ENCODE results near the gene PADI2. TPM values are rescaled to one million over a fixed set of nuclear protein-coding genes. Genes with fewer than 3 reads are reported as not detected.

PADI2 gene
- polyA plus RNA-seq, 1 donor (not counting 4 experiments of a cell fraction or from before 2014, with no cell fraction given) = 0.13 TPM

GRCh38 chr1:17047924-17048323 is 71.3 kb downstream of the PADI2 start:
- Histone ChIP-seq H4K20me1 (ENCODE audit: control insufficient read depth, extremely low read depth, insufficient read depth, low read length) (no peaks in the 10 kb centered on the region), H3K9me3 (ENCODE audit: control insufficient read depth, low read depth, low read length) (no peaks in the 10 kb centered on the region), H3K4me2 (ENCODE audit: control insufficient read depth, extremely low read depth, insufficient read depth, low read depth, low read length) (no peak overlapping the region), H3K27me3 (ENCODE audit: control insufficient read depth, extremely low read depth, insufficient read depth, low read length) (no peaks in the 10 kb centered on the region), H2AFZ (ENCODE audit: control insufficient read depth, low read length) (no peak overlapping the region), H3K27ac (ENCODE audit: control insufficient read depth, insufficient read depth, low read length) (no peak overlapping the region), H3K9me1 (ENCODE audit: control insufficient read depth, extremely low read depth, insufficient read depth, low read length) (no peaks in the 10 kb centered on the region), H3K36me3 (ENCODE audit: control insufficient read depth in 2 of 2, extremely low read depth in 1 of 2, insufficient read depth in 2 of 2, low read length in 2 of 2) (peaks cover 15 to 16% of the 10 kb centered on the region in 2 experiments), H3K79me2 (ENCODE audit: control insufficient read depth, insufficient read depth, low read length) (peaks cover 65% of the 10 kb centered on the region), H3K4me1 (ENCODE audit: control insufficient read depth, extremely low read depth, insufficient read depth, low read length) (peaks cover 11% of the 10 kb centered on the region), H3K9ac (ENCODE audit: control insufficient read depth, extremely low read depth, insufficient read depth, low read length) (no peak overlapping the region), H3K4me3 (ENCODE audit: control insufficient read depth in 2 of 3, extremely low read depth in 1 of 3, insufficient read depth in 2 of 3, low read depth in 1 of 3, low read length in 3 of 3) (no peak overlapping the region)
- DNase-seq (ENCODE audit: low read depth, low spot score) (no peak), FAIRE-seq (no peak)
- dilution Hi-C loops (cut with MboI; ENCODE audit: extremely low pct_ligation_motif_present, low sequenced_read_pairs) = no loop called here
- TF ChIP-seq, protein P1, sequence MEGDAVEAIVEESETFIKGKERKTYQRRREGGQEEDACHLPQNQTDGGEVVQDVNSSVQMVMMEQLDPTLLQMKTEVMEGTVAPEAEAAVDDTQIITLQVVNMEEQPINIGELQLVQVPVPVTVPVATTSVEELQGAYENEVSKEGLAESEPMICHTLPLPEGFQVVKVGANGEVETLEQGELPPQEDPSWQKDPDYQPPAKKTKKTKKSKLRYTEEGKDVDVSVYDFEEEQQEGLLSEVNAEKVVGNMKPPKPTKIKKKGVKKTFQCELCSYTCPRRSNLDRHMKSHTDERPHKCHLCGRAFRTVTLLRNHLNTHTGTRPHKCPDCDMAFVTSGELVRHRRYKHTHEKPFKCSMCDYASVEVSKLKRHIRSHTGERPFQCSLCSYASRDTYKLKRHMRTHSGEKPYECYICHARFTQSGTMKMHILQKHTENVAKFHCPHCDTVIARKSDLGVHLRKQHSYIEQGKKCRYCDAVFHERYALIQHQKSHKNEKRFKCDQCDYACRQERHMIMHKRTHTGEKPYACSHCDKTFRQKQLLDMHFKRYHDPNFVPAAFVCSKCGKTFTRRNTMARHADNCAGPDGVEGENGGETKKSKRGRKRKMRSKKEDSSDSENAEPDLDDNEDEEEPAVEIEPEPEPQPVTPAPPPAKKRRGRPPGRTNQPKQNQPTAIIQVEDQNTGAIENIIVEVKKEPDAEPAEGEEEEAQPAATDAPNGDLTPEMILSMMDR (optimal IDR thresholded peaks at IDR 0.05 in 1 of 3, IDR thresholded peaks at IDR 0.05 in 1 of 3, conservative IDR thresholded peaks at IDR 0.05 in 1 of 3; ENCODE audit: extremely low read depth in 1 of 3, insufficient read depth in 2 of 3, low read length in 3 of 3) = no peak
- TF ChIP-seq EZH2 (IDR thresholded peaks at IDR 0.05; ENCODE audit: low read length) = no peak

- DNase-seq (ENCODE audit: low read depth, low spot score) (no peak), FAIRE-seq (no peak)
- H3K36me3 ChIP-seq (ENCODE audit: control insufficient read depth in 2 of 2, extremely low read depth in 1 of 2, insufficient read depth in 2 of 2, low read length in 2 of 2) = peaks cover 15 to 18% of the 10 kb centered on the region in 2 experiments
- H3K4me2 ChIP-seq (ENCODE audit: control insufficient read depth, extremely low read depth, insufficient read depth, low read depth, low read length) = no peak overlapping the region
- TF ChIP-seq EZH2 (IDR thresholded peaks at IDR 0.05; ENCODE audit: low read length) = no peak
- TF ChIP-seq, protein P1 (optimal IDR thresholded peaks at IDR 0.05 in 1 of 3, IDR thresholded peaks at IDR 0.05 in 1 of 3, conservative IDR thresholded peaks at IDR 0.05 in 1 of 3; ENCODE audit: extremely low read depth in 1 of 3, insufficient read depth in 2 of 3, low read length in 3 of 3) = no peak
- no peaks in the 10 kb centered on the region for H3K27me3 ChIP-seq (ENCODE audit: control insufficient read depth, extremely low read depth, insufficient read depth, low read length)
- dilution Hi-C loops (cut with MboI; ENCODE audit: extremely low pct_ligation_motif_present, low sequenced_read_pairs) = no loop called here
- H3K4me3 ChIP-seq (ENCODE audit: control insufficient read depth in 2 of 3, extremely low read depth in 1 of 3, insufficient read depth in 2 of 3, low read depth in 1 of 3, low read length in 3 of 3) = no peak overlapping the region
- H2AFZ ChIP-seq (ENCODE audit: control insufficient read depth, low read length) = no peak overlapping the region
- H3K9me3 ChIP-seq (ENCODE audit: control insufficient read depth, low read depth, low read length) = no peaks in the 10 kb centered on the region
- peaks cover 50% of the 10 kb centered on the region for H3K79me2 ChIP-seq (ENCODE audit: control insufficient read depth, insufficient read depth, low read length)
- H3K9me1 ChIP-seq (ENCODE audit: control insufficient read depth, extremely low read depth, insufficient read depth, low read length) = no peaks in the 10 kb centered on the region
- no peaks in the 10 kb centered on the region for H4K20me1 ChIP-seq (ENCODE audit: control insufficient read depth, extremely low read depth, insufficient read depth, low read length)
- no peak overlapping the region for H3K27ac ChIP-seq (ENCODE audit: control insufficient read depth, insufficient read depth, low read length)
- H3K4me1 ChIP-seq (ENCODE audit: control insufficient read depth, extremely low read depth, insufficient read depth, low read length) = peaks cover 4% of the 10 kb centered on the region
- no peak overlapping the region for H3K9ac ChIP-seq (ENCODE audit: control insufficient read depth, extremely low read depth, insufficient read depth, low read length)
Observed at GRCh38 chr1:17046334-17046657, 73.0 kb downstream of the PADI2 start.
